Hepatic stellate cell (primary cell): ENCODE results near the gene ARRB1.

Experiments
- DNase-seq: peaks from one replicate; pipeline ENCODE4 v3.0.0; 2011; ENCODE audit warnings: low spot score

Gene ARRB1

GRCh38 chr11:75273411-75274391, 77.8 kb downstream of the ARRB1 start:
- DNase-seq, result no peak

- DNase-seq, result no peak
Measured at GRCh38 chr11:75272821-75273301, 78.6 kb downstream of the ARRB1 start.

GRCh38 chr11:75272391-75272790, 79.1 kb downstream of the ARRB1 start:
- DNase-seq, result no peak

GRCh38 chr11:75271730-75272129, 79.7 kb downstream of the ARRB1 start:
- DNase-seq, result no peak

GRCh38 chr11:75270896-75271418, 80.5 kb downstream of the ARRB1 start:
- DNase-seq, result peak; percentile 54

GRCh38 chr11:75269896-75270295, 81.6 kb downstream of the ARRB1 start:
- DNase-seq, result no peak

- no peak for DNase-seq
Measured at GRCh38 chr11:75269367-75269660, 82.1 kb downstream of the ARRB1 start.

GRCh38 chr11:75268626-75269366, 82.7 kb downstream of the ARRB1 start:
- no peak for DNase-seq

GRCh38 chr11:75267171-75267970, 84.1 kb downstream of the ARRB1 start:
- DNase-seq, result no peak

- no peak for DNase-seq
Measured at GRCh38 chr11:75265851-75266531, 85.5 kb downstream of the ARRB1 start.

- no peak for DNase-seq
Measured at GRCh38 chr11:75264971-75265370, 86.5 kb downstream of the ARRB1 start.

- no peak for DNase-seq
Measured at GRCh38 chr11:75264356-75264755, 87.1 kb downstream of the ARRB1 start.

GRCh38 chr11:75263944-75264349, 87.5 kb downstream of the ARRB1 start:
- DNase-seq, result no peak

GRCh38 chr11:75262961-75263852, 88.3 kb downstream of the ARRB1 start:
- no peak for DNase-seq

- no peak for DNase-seq
Measured at GRCh38 chr11:75262436-75262835, 89.0 kb downstream of the ARRB1 start.

GRCh38 chr11:75261902-75262361, 89.5 kb downstream of the ARRB1 start:
- no peak for DNase-seq

GRCh38 chr11:75260396-75261170, 90.9 kb downstream of the ARRB1 start:
- DNase-seq, result no peak

GRCh38 chr11:75254326-75254725, 97.1 kb downstream of the ARRB1 start:
- no peak for DNase-seq

GRCh38 chr11:75249704-75250103, 101.8 kb downstream of the ARRB1 start:
- no peak for DNase-seq

GRCh38 chr11:75248924-75249256, 102.6 kb downstream of the ARRB1 start:
- no peak for DNase-seq
